ENCODE measurements around the gene RIC8B. TPM values are rescaled to one million over a fixed set of nuclear protein-coding genes. Genes with fewer than 3 reads are reported as not detected.

Gene RIC8B
- total and polyA plus RNA-seq, 2 of the 8 experiments (the other 6 are each of a cell fraction or from before 2014, with no cell fraction given), result 8.2 to 25.3 TPM

DNA sequence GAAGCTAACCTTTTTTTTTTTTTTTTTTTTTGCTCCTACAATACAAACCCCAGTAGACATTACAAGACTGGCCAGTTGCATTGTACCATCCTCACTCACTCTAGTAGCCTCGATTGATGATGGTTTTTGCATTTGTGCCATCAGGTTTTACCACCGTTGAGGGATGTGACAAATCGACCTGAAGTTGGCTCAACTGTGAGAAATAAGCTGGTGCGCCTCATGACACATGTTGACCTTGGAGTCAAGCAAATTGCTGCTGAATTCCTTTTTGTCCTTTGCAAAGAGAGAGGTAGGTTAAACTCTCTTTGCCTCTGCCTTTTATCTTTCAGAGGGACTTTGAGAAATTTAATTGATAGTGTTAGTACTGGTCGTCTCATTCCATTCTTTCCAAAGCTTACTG is 76.8 kb downstream of the RIC8B start:
- H2BK5ac ChIP-seq (ENCODE audit: low read depth, low read length), result no peak overlapping the region
- H3K79me2 ChIP-seq (ENCODE audit: control insufficient read depth in 1 of 2, insufficient read depth in 2 of 2, low read length in 2 of 2), result no peaks in the 10 kb centered on the region
- no peak overlapping the region for H2AK5ac ChIP-seq (ENCODE audit: low read depth, low read length)
- no peak overlapping the region for H3K4ac ChIP-seq (replicated peaks; ENCODE audit: insufficient read length, low read depth, low read length)
- peaks cover 2 to 5% of the 10 kb centered on the region in 2 experiments; a peak in 3 of 4 replicates for H3K9me3 ChIP-seq (ENCODE audit: insufficient read depth in 2 of 2, low read depth in 1 of 2, low read length in 1 of 2)
- no peak overlapping the region for H3K18ac ChIP-seq (ENCODE audit: extremely low read depth, low read length)
- no peak overlapping the region for H3K4me2 ChIP-seq (ENCODE audit: insufficient read depth in 1 of 2, low read depth in 2 of 2, low read length in 2 of 2)
- no peak overlapping the region for H2AFZ ChIP-seq (ENCODE audit: low read length)
- no peaks in the 10 kb centered on the region for H3K23me2 ChIP-seq (ENCODE audit: low read depth, low read length)
- no peak overlapping the region for H4K5ac ChIP-seq (ENCODE audit: insufficient read length, low read depth, low read length)
- no peak for DNase-seq (ENCODE audit: low read depth in 1 of 2, low spot score in 2 of 2)
- H3K56ac ChIP-seq (replicated peaks; ENCODE audit: insufficient read length, low read depth, low read length), result no peak overlapping the region
- H2BK12ac ChIP-seq (ENCODE audit: low read depth, low read length), result no peak overlapping the region
- H4K20me1 ChIP-seq (replicated peaks in 1 of 2; ENCODE audit: control insufficient read depth in 1 of 2, insufficient read depth in 2 of 2, low read length in 2 of 2), result no peaks in the 10 kb centered on the region
- no peak overlapping the region for H2BK120ac ChIP-seq (replicated peaks; ENCODE audit: low read depth, low read length)
- H3K14ac ChIP-seq (ENCODE audit: insufficient read length), result no peak overlapping the region
- H4K8ac ChIP-seq (ENCODE audit: extremely low read depth, insufficient read depth, low read length), result no peak overlapping the region
- H3K9ac ChIP-seq (replicated peaks in 1 of 4; ENCODE audit: extremely low read depth in 1 of 4, low read depth in 3 of 4, low read length in 3 of 4), result no peak overlapping the region
- POLR2A ChIA-PET (ENCODE audit: partially characterized antibody), result interaction anchor here (1.0 kb wide), 1 partner anchor 14 kb away, joined by 3 read pairs; no protein-coding TSS in a partner anchor
- H3K4me3 ChIP-seq (ENCODE audit: extremely low read depth in 1 of 4, insufficient read depth in 2 of 4, low read depth in 3 of 4, low read length in 4 of 4), result no peak overlapping the region
- no peak overlapping the region for H3K23ac ChIP-seq (ENCODE audit: insufficient read length)
- no peaks in the 10 kb centered on the region for H3K27me3 ChIP-seq (replicated peaks in 1 of 4; ENCODE audit: control insufficient read depth in 3 of 4, extremely low read depth in 1 of 4, insufficient read depth in 3 of 4, low read length in 3 of 4)
- no peak overlapping the region for H2BK15ac ChIP-seq (ENCODE audit: low read length)
- WGBS, 2 experiments (ENCODE audit: extremely low coverage in 1 of 2, insufficient coverage in 1 of 2, insufficient read length in 1 of 2, insufficient replicate concordance in 2 of 2, low coverage in 1 of 2, low lambda C conversion rate in 2 of 2, missing lambda C conversion rate in 1 of 2), result 94% methylated on average over 5 of the region's 5 CpGs; no CpG with 5 or more reads in 1 of the 2 experiments
- H3K27ac ChIP-seq (ENCODE audit: low read depth, low read length), result no peak overlapping the region
- no peak overlapping the region for H2BK20ac ChIP-seq (ENCODE audit: low read length)
- CTCF ChIA-PET (ENCODE audit: partially characterized antibody), result interaction anchor here (1.0 to 1.3 kb wide), 2 partner anchors 9 to 46 kb away, joined by 3 to 9 read pairs; no protein-coding TSS in a partner anchor
- peaks cover 0 to 49% (median 31%) of the 10 kb centered on the region in 4 experiments; a peak in 6 of 8 replicates for H3K36me3 ChIP-seq (ENCODE audit: control insufficient read depth in 2 of 4, insufficient read depth in 4 of 4, low read length in 3 of 4)
- no peaks in the 10 kb centered on the region for H3K79me1 ChIP-seq (ENCODE audit: low read depth, low read length)
- H4K91ac ChIP-seq (replicated peaks; ENCODE audit: insufficient read length, low read length), result no peak overlapping the region
- H3K4me1 ChIP-seq (replicated peaks in 1 of 4; ENCODE audit: control insufficient read depth in 3 of 4, insufficient read depth in 4 of 4, low read length in 3 of 4), result peaks cover 0 to 3% (median 0%) of the 10 kb centered on the region in 4 experiments; a peak in 1 of 7 replicates
- no peak for FAIRE-seq
- TF ChIP-seq CBX8 (IDR thresholded peaks at IDR 0.05; ENCODE audit: borderline replicate concordance, low read depth, low read length) (no peak), POLR2A (IDR thresholded peaks at IDR 0.05; ENCODE audit: control extremely low read depth in 1 of 2, low read depth in 2 of 2, low read length in 2 of 2) (no peak), SP2 (IDR thresholded peaks at IDR 0.05; ENCODE audit: low read length) (no peak), TBP (IDR thresholded peaks at IDR 0.05; ENCODE audit: low read depth, low read length) (no peak), CHD2 (IDR thresholded peaks at IDR 0.05; ENCODE audit: low read length) (no peak), HDAC2 (IDR thresholded peaks at IDR 0.05; ENCODE audit: borderline replicate concordance in 1 of 2, low read depth in 2 of 2, low read length in 2 of 2) (no peak), CTBP2 (IDR thresholded peaks at IDR 0.05; ENCODE audit: borderline replicate concordance, insufficient read depth, insufficient read length, low read length) (no peak), EP300 (IDR thresholded peaks at IDR 0.05; ENCODE audit: borderline replicate concordance in 1 of 2, low read depth in 2 of 2, low read length in 2 of 2) (no peak), CEBPB (IDR thresholded peaks at IDR 0.05; ENCODE audit: low read depth, low read length) (no peak), TAF1 (IDR thresholded peaks at IDR 0.05; ENCODE audit: low read depth, low read length) (no peak), NRF1 (IDR thresholded peaks at IDR 0.05; ENCODE audit: low read depth, low read length) (no peak), GABPA (IDR thresholded peaks at IDR 0.05; ENCODE audit: borderline replicate concordance, insufficient read depth, low read length) (no peak), ZNF274 (IDR thresholded peaks at IDR 0.05; ENCODE audit: borderline replicate concordance, extremely low read depth, low read length) (no peak)
- TF ChIP-seq, protein P1, sequence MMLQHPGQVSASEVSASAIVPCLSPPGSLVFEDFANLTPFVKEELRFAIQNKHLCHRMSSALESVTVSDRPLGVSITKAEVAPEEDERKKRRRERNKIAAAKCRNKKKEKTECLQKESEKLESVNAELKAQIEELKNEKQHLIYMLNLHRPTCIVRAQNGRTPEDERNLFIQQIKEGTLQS (IDR thresholded peaks at IDR 0.05; ENCODE audit: insufficient read depth, low read depth, low read length), result no peak
